ENCODE results near the gene ODR4.
"Not testable (repeated sequence)": the region's sequence is repeated elsewhere in the genome, so short reads cannot be mapped to it uniquely, and the experiment has no call there.

Gene ODR4

DNA sequence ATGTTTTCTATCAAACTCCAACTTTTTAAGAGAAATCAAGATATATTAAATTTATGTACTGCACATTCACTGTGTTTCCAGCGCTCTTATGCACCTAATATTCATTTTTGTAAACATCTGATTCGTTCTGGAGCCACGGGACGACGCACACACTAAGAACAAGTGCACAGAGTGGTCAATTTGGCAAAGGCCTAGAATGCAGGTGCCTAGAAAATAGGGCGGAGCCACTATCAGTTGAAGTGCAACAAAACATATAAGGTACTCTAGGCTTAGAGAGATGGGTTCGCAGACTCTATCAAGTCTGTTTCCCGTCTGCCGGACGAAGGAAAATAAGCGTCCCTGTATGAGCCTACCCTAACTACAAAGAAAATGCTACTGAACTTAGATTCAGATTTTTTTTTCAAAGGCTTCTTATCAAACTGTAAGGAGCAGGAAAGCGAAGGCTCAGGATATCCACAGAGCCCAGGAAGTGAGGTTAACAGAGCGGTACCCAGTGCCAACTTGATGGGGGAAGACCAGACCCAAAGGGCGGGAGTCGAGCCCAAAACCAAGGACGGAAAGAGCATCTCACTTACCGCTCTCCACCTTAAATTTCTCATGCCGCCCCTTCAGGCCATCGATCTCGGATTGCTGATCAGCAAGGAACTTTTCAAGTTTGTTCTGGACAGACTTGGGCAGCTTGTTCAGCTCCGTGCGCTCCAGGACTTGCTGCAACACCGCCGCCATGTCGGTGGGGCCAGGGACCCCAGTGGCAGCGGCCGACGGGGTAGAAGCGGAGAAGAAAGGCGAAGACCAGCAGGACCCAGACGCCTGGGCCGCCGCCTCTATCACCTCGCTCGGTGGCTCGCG, 1.1 kb upstream of the ODR4 start:
- TF ChIP-seq, protein P1, sequence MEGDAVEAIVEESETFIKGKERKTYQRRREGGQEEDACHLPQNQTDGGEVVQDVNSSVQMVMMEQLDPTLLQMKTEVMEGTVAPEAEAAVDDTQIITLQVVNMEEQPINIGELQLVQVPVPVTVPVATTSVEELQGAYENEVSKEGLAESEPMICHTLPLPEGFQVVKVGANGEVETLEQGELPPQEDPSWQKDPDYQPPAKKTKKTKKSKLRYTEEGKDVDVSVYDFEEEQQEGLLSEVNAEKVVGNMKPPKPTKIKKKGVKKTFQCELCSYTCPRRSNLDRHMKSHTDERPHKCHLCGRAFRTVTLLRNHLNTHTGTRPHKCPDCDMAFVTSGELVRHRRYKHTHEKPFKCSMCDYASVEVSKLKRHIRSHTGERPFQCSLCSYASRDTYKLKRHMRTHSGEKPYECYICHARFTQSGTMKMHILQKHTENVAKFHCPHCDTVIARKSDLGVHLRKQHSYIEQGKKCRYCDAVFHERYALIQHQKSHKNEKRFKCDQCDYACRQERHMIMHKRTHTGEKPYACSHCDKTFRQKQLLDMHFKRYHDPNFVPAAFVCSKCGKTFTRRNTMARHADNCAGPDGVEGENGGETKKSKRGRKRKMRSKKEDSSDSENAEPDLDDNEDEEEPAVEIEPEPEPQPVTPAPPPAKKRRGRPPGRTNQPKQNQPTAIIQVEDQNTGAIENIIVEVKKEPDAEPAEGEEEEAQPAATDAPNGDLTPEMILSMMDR (IDR thresholded peaks at IDR 0.05; ENCODE audit: low read depth, low read length), result no peak
- in situ Hi-C loops (cut with HindIII; ENCODE audit: low sequenced_read_pairs), result no loop called here
- peak overlapping the region; percentile 97 for H3K4me3 ChIP-seq (ENCODE audit: low read depth, low read length)
- no peak for DNase-seq (ENCODE audit: low read depth, low spot score)

DNA sequence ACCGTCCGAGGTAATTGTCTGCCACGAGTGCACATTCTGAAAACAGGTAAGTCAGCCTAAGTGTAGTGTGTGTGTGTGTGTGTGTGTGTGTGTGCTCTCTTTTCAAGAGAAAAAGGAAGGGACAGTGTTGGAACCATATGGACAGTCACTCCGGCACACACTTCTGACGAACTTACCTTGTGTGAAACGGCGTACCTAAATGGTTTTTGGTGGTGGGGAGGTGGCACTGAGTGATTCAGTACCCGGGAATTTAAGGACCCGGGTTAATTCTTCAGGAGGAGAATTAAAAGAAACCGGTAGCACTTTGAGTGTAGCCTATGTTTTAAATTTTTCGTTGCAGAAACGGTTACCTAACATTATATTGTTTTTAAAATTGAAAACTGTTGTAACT, 286 bp downstream of the ODR4 start:
- no peak for DNase-seq (ENCODE audit: low read depth, low spot score)
- TF ChIP-seq, protein P1 (IDR thresholded peaks at IDR 0.05; ENCODE audit: low read depth, low read length), result no peak
- H3K4me3 ChIP-seq (ENCODE audit: low read depth, low read length), result peak overlapping the region; percentile 97
- in situ Hi-C loops (cut with HindIII; ENCODE audit: low sequenced_read_pairs), result no loop called here

DNA sequence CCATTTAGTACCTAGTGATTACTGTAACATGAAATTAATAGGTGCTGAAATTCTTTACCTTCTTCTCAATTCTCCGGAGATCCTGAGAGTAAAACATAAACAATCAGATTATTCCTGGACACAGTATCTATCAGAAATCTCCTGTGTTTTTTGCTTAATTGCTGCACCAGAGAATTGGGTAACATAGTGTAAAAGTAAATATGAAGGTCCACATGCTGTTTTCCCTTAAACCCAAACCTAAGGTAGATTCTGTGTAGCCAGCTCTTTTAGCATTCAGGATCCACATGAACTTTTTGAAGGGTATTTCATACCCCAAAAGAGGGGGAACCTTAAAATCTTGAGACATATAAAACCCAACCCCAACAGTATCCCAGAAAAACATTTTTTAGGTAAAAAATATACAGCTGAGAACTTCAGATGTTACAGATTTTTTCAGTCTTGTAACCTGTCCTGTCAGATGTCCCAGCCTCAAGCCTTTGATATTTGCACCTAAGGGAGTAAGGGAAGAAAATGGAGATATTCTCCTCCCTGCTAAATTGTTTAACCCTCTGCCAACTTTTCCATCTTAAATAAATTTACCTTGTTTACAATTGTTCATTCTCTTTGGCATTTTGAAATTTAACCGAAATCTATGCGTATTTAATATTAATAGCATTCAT, 11.2 kb downstream of the ODR4 start:
- TF ChIP-seq, protein P1 (IDR thresholded peaks at IDR 0.05; ENCODE audit: low read depth, low read length), result no peak
- in situ Hi-C loops (cut with HindIII; ENCODE audit: low sequenced_read_pairs), result no loop called here
- DNase-seq (ENCODE audit: low read depth, low spot score), result no peak
- no peak overlapping the region for H3K4me3 ChIP-seq (ENCODE audit: low read depth, low read length)

DNA sequence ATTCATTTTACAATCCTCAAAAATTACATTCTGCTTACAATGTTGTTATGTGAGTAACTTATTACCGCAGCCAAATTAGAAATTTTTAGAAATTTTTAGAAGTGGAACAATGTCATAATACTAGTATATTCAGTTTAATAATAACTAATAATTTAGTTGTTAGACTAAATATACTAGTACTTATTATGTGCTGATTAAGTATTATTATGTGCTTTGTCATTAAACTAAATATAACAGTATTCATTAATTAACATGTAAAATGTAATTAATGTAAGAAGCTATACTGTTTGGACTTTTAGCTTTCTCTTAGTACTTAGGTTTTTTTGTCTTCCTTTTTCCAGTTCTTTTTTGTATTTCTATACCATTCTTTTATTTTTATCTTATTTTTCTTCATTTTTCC, 15.3 kb downstream of the ODR4 start:
- TF ChIP-seq, protein P1 (IDR thresholded peaks at IDR 0.05; ENCODE audit: low read depth, low read length), result no peak
- no peak for DNase-seq (ENCODE audit: low read depth, low spot score)
- H3K4me3 ChIP-seq (ENCODE audit: low read depth, low read length), result no peak overlapping the region
- in situ Hi-C loops (cut with HindIII; ENCODE audit: low sequenced_read_pairs), result no loop called here

DNA sequence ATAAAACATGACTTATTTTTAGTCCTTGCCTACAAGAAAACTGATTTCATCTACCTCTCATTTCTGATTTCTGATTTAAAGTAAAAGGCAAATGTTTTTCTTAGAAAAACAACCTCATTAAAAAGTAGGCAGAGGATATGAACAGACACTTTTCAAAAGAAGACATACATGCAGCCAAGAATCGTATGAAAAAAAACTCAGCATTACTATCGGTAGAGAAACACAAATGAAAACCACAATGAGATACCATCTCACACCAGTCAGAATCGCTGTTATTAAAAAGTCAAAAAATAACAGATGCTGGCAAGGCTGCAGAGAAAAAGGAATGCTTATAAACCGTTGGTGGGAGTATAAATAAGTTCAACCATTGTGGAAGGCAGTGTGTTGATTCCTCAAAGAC, 16.2 kb downstream of the ODR4 start:
- TF ChIP-seq, protein P1 (IDR thresholded peaks at IDR 0.05; ENCODE audit: low read depth, low read length), result no peak
- no peak overlapping the region for H3K4me3 ChIP-seq (ENCODE audit: low read depth, low read length)
- no peak for DNase-seq (ENCODE audit: low read depth, low spot score)
- in situ Hi-C loops (cut with HindIII; ENCODE audit: low sequenced_read_pairs), result no loop called here

DNA sequence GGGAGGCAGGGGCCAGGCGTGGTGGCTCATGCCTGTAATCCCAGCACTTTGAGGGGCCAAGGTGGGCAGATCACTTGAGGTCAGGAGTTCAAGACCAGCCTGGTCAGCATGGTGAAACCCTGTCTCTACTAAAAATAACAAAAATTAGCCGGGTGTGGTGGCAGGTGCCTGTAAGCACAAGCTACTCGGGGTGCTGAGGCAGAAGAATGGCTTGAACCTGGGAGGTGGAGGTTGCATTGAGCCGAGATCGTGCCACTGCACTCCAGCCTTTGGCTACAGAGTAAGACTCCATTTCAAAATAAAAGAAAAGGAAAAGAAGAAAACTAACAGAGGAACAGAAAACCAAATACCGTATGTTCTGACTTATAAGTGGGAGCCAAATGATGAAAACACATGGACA, 17.1 kb downstream of the ODR4 start:
- H3K4me3 ChIP-seq (ENCODE audit: low read depth, low read length); DNase-seq (ENCODE audit: low read depth, low spot score); in situ Hi-C loops (cut with HindIII; ENCODE audit: low sequenced_read_pairs): not testable (repeated sequence)

DNA sequence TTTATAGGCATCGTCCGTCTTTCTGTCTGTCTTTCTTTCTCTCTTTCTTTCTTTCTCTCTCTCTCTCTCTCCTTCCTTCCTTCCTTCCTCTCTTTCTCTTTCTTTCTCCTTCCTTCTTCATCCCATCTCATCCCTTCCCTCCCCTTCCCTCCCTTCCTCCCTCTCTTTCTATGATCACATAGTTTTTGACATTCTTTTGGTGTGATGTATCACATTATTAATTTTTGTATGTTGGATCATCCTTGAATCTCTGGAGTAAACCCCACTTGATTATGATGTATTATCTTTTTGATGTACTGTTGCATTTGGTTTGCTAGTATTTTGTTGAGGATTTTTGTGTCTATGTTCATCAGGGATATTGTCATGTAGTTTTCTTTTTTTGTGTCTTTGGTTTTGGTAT, 25.8 kb downstream of the ODR4 start:
- DNase-seq (ENCODE audit: low read depth, low spot score); H3K4me3 ChIP-seq (ENCODE audit: low read depth, low read length); in situ Hi-C loops (cut with HindIII; ENCODE audit: low sequenced_read_pairs): not testable (repeated sequence)
